Putamen (tissue), 1 donor: ENCODE measurements around the gene ADGRE2.
"Not testable (repeated sequence)": the region's sequence is repeated elsewhere in the genome, so short reads cannot be mapped to it uniquely, and the experiment has no call there.

Experiments
- DNase-seq: peaks from one replicate; pipeline ENCODE4 v3.0.0-alpha.2; 2016; ENCODE audit warnings: low spot score

The ADGRE2 gene

GRCh38 chr19:14779151-14779550 is 791 bp upstream of the ADGRE2 start:
- no peak for DNase-seq

GRCh38 chr19:14777645-14778044 is 715 bp downstream of the ADGRE2 start:
- not testable (repeated sequence) for DNase-seq

- no peak for DNase-seq
Observed at GRCh38 chr19:14775869-14776586, 2.3 kb downstream of the ADGRE2 start.

GRCh38 chr19:14775326-14775725 is 3.0 kb downstream of the ADGRE2 start:
- DNase-seq, result not testable (repeated sequence)

GRCh38 chr19:14774373-14774772 is 4.0 kb downstream of the ADGRE2 start:
- DNase-seq, result no peak

GRCh38 chr19:14773722-14774121 is 4.6 kb downstream of the ADGRE2 start:
- DNase-seq, result not testable (repeated sequence)

- no peak for DNase-seq
Observed at GRCh38 chr19:14772995-14773394, 5.4 kb downstream of the ADGRE2 start.

- no peak for DNase-seq
Observed at GRCh38 chr19:14772467-14772866, 5.9 kb downstream of the ADGRE2 start.

GRCh38 chr19:14770944-14771839 is 7.2 kb downstream of the ADGRE2 start:
- no peak for DNase-seq

GRCh38 chr19:14770136-14770535 is 8.2 kb downstream of the ADGRE2 start:
- DNase-seq, result no peak

GRCh38 chr19:14769201-14769600 is 9.2 kb downstream of the ADGRE2 start:
- no peak for DNase-seq

GRCh38 chr19:14768001-14768400 is 10.4 kb downstream of the ADGRE2 start:
- no peak for DNase-seq

- no peak for DNase-seq
Observed at GRCh38 chr19:14767466-14767971, 10.8 kb downstream of the ADGRE2 start.

GRCh38 chr19:14765841-14766240 is 12.5 kb downstream of the ADGRE2 start:
- DNase-seq, result not testable (repeated sequence)

- not testable (repeated sequence) for DNase-seq
Observed at GRCh38 chr19:14765403-14765802, 13.0 kb downstream of the ADGRE2 start.

- no peak for DNase-seq
Observed at GRCh38 chr19:14764401-14764800, 14.0 kb downstream of the ADGRE2 start.

GRCh38 chr19:14763497-14764145 is 14.7 kb downstream of the ADGRE2 start:
- DNase-seq, result no peak

- DNase-seq, result no peak
Observed at GRCh38 chr19:14762111-14762510, 16.2 kb downstream of the ADGRE2 start.

- DNase-seq, result no peak
Observed at GRCh38 chr19:14761607-14762006, 16.8 kb downstream of the ADGRE2 start.

- DNase-seq, result no peak
Observed at GRCh38 chr19:14758816-14759215, 19.5 kb downstream of the ADGRE2 start.

- DNase-seq, result no peak
Observed at GRCh38 chr19:14748601-14749000, 29.8 kb downstream of the ADGRE2 start.

- no peak for DNase-seq
Observed at GRCh38 chr19:14746886-14747285, 31.5 kb downstream of the ADGRE2 start.
